ENCODE data around the gene NAALADL2. TPM values are rescaled to one million over a fixed set of nuclear protein-coding genes. Genes with fewer than 3 reads are reported as not detected.

The NAALADL2 gene
- total RNA-seq, 1 experiment from 2014 or later = 1.6 TPM

DNA sequence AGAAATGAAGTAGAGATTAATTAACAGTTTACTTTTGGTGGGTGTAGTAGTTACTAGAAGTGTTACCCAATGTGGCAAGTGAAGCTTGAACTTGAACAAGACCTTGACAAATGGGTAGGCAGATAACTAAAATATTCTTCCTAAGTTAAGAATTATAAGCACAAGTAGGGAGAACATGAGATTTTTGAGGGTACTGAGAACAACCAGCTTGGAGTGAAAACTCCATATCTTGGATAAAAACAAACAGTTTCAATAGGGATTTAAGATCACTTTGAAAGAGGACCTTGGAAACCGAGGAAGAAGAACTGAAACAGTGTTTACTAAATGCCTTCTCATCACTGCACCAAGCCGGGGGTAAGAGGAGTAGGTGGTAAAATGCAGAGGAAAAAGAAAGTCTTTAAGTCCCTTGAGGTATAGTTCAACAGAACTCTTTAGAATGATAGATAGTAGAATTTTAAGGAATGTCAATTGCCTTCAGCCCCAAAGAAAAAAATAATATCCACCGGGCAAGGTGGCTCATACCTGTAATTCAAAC lies 496.7 kb downstream of the NAALADL2 start:
- Histone ChIP-seq H3K4me1 (ENCODE audit: insufficient read depth, low read length) (no peaks in the 10 kb centered on the region), H3K4ac (ENCODE audit: low read depth, low read length) (no peak overlapping the region), H4K91ac (ENCODE audit: insufficient read length, low read depth, low read length) (no peak overlapping the region), H3K23ac (ENCODE audit: insufficient read length, low read depth, low read length) (no peak overlapping the region), H2BK120ac (ENCODE audit: low read depth, low read length, poor library complexity, severe bottlenecking) (no peak overlapping the region), H3K27ac (ENCODE audit: insufficient read length, low read depth, low read length) (no peak overlapping the region), H2AFZ (ENCODE audit: low read length) (no peak overlapping the region), H4K8ac (replicated peaks; ENCODE audit: insufficient read length, low read depth, low read length) (no peak overlapping the region), H2BK15ac (ENCODE audit: low read depth, low read length) (no peak overlapping the region), H3K79me1 (ENCODE audit: insufficient read depth, low read depth, low read length, poor library complexity, severe bottlenecking) (no peaks in the 10 kb centered on the region), H2BK20ac (ENCODE audit: low read depth, low read length, poor library complexity, severe bottlenecking) (no peak overlapping the region), H3K56ac (ENCODE audit: insufficient read length, low read depth, low read length) (no peak overlapping the region), H3K9me3 (ENCODE audit: control insufficient read depth, low read depth, low read length) (no peaks in the 10 kb centered on the region), H3K23me2 (ENCODE audit: insufficient read length, low read depth, low read length, poor library complexity, severe bottlenecking) (no peaks in the 10 kb centered on the region), H3K79me2 (ENCODE audit: insufficient read depth, low read length) (no peaks in the 10 kb centered on the region), H4K5ac (ENCODE audit: insufficient read length, low read depth, low read length) (no peak overlapping the region), H3K18ac (ENCODE audit: insufficient read length, low read depth, low read length) (no peak overlapping the region), H3K4me2 (ENCODE audit: insufficient read depth, insufficient read length, low read length) (no peak overlapping the region), H2BK5ac (ENCODE audit: insufficient read length, low read length) (no peak overlapping the region), H2BK12ac (ENCODE audit: insufficient read length, low read depth, low read length) (no peak overlapping the region), H3K27me3 (ENCODE audit: insufficient read depth, low read length) (no peaks in the 10 kb centered on the region), H3T11ph (ENCODE audit: low read length) (no peak overlapping the region), H3K14ac (ENCODE audit: insufficient read depth, low read length) (no peak overlapping the region), H2AK5ac (ENCODE audit: insufficient read length, low read length) (no peak overlapping the region), H3K9ac (ENCODE audit: extremely low read depth, insufficient read length, low read length) (no peak overlapping the region), H4K20me1 (ENCODE audit: control insufficient read depth, insufficient read depth, insufficient read length) (no peaks in the 10 kb centered on the region)
- H3K4me3 Mint-ChIP-seq = no peak overlapping the region
- WGBS (ENCODE audit: extremely low coverage, insufficient read length, low lambda C conversion rate) = no CpG with 5 or more reads among the region's 3 CpGs
- no peak for DNase-seq
- no peaks in the 10 kb centered on the region for H3K36me3 Mint-ChIP-seq (ENCODE audit: insufficient read depth in 1 of 3, low read depth in 3 of 3)
- peaks cover 0 to under 1% of the 10 kb centered on the region in 2 experiments; a peak in 1 of 5 replicates for H3K9me3 Mint-ChIP-seq
- TF ChIP-seq, protein P1, sequence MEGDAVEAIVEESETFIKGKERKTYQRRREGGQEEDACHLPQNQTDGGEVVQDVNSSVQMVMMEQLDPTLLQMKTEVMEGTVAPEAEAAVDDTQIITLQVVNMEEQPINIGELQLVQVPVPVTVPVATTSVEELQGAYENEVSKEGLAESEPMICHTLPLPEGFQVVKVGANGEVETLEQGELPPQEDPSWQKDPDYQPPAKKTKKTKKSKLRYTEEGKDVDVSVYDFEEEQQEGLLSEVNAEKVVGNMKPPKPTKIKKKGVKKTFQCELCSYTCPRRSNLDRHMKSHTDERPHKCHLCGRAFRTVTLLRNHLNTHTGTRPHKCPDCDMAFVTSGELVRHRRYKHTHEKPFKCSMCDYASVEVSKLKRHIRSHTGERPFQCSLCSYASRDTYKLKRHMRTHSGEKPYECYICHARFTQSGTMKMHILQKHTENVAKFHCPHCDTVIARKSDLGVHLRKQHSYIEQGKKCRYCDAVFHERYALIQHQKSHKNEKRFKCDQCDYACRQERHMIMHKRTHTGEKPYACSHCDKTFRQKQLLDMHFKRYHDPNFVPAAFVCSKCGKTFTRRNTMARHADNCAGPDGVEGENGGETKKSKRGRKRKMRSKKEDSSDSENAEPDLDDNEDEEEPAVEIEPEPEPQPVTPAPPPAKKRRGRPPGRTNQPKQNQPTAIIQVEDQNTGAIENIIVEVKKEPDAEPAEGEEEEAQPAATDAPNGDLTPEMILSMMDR (conservative IDR thresholded peaks at IDR 0.05) = no peak
- no peaks in the 10 kb centered on the region for H3K27me3 Mint-ChIP-seq (ENCODE audit: low read depth)
- no peaks in the 10 kb centered on the region for H3K4me1 Mint-ChIP-seq
- no peak overlapping the region for H3K27ac Mint-ChIP-seq

All from H9 (cell line).